GM21825 (cell line): ENCODE results near the gene NCOR1.
"Not testable (repeated sequence)": the region's sequence is repeated elsewhere in the genome, so short reads cannot be mapped to it uniquely, and the experiment has no call there.

Experiments used
- ATAC-seq: cut with Tn5 transposase; IDR thresholded peaks from one replicate; pipeline ENCODE4 v1.9.1; 2021; ENCODE audit warnings: mild to moderate bottlenecking, moderate library complexity; ENCODE audit not compliant: unreplicated experiment

Gene NCOR1

DNA sequence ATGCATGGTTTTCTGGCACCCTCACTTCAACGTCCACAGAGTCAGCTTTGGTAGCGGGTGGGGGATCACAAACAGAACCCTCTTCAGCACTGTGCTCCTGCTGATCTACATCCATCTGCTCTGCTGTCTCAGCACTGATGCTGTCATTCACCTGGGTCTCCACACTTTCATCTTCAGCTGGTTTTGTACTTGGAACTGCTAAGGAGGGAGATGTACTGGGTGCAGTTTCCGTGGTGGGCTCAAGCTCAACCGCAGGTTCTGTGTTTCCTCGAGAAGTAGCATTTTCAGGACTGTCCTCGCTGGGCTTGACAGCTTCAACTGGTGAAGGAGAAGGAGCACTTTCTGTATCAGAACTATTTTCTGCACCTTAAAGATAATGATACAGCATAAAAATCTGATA, 113.9 kb downstream of the NCOR1 start:
- ATAC-seq = no peak

DNA sequence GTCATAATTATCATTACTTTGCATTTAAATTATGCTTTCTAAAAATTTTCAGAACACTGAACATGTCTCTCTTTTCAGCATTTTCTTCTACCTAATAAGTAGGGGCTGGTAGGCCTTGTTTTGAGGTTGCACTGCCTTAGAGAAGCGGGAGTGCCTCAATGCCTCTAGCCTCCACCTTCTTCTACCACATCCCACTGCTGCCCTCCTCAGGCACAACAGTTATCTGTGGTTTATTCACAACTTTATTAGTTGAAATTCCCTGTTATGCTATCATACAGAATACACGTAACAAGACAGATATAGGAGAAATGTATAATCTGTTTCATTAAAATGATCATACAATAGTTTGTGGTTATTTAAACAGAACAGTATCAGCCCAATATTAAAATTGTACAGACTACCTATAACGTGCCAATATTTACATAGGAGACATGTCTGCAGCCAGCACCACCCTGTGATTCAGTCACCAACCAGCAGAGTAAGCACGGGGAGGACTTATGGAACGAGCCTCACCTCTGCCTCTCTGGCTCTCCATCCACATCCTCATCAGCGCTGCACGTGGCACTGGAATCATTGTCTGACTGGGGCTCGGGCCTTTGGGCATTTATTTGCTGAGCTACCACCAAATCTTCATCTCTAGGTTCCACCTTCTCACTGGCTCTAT, 114.5 kb downstream of the NCOR1 start:
- ATAC-seq = no peak

DNA sequence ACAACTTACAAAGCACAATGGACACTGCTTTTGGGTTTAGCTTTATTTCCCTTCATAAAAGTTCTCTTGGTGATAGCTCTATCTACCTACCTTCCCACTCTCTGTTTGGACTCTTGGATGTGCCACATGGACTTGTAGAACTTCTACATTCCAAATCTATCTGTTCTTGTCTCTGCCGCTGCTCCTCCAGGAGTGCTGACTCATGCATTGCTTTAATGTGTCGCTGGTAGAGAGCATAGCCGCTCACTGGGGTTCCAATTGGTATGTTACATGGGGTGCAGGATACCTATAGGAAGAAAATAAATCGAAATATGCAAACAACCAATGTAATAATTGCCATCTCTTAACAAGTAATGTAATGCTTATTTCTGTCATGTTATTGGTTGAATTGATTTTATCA, 123.6 kb downstream of the NCOR1 start:
- ATAC-seq = no peak

DNA sequence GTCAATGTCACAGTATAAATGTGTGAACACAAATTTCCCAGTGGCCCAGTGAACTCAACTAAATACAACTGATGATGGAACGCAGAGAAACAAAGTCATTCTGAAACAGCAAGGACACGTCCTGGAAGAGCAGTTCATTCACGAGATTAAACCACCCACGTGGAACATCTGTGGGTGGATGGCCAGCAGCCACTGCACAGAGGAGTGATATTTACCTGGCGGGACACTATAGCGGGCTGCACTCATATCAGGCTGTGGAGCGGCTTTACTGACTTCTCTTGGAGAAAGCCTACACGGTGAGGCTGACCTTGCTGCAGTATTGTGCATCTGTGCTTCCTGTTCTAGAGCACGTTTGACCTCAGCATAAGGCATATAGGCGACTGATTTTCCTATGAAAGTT, 128.4 kb downstream of the NCOR1 start:
- no peak for ATAC-seq

DNA sequence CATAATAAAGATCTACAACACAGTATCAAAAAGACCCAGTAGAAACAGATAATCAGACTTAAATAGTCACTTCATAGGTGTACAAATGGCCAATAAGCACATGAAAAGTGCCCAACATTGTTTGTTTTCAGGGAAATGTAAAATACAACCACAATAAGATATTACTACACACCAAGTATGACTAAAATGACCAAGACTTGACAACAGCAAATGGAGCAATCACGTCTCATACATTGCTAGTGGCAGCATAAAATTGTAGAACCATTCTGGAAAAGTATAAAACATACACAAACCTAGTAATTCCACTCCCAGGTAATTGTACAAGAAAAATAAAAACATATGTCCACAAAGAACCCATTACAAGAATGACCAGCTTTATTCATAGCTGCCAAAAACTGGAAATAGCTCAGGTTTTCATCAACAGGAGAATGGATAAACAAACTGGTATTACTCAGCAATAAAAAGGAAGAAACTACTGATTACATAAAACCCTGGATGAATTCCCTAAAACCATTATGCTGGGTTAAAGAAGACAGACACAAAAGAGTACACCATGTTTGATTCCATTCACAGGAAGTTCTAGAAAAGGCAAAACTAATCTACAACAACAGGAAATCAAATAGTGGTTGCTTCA, 130.2 kb downstream of the NCOR1 start:
- no peak for ATAC-seq

DNA sequence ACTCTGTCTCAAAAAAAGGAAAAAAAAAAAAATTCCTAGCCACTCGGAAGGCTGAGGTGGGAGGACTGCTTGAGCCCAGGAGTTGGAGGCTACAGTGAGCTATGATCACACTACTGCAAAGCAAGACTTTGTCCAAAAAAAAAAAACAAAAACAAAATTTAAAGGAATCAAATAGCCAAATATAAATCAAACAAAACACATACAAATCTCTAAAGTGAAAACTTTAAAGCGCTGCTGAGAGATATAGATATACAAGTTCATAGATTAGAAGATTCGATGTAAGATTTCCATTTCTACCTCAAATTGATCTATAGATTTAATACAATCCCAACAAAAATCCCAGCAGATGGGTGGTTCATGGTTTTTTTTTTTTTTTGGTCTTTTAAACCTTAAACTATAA, 132.1 kb downstream of the NCOR1 start:
- ATAC-seq = no peak

DNA sequence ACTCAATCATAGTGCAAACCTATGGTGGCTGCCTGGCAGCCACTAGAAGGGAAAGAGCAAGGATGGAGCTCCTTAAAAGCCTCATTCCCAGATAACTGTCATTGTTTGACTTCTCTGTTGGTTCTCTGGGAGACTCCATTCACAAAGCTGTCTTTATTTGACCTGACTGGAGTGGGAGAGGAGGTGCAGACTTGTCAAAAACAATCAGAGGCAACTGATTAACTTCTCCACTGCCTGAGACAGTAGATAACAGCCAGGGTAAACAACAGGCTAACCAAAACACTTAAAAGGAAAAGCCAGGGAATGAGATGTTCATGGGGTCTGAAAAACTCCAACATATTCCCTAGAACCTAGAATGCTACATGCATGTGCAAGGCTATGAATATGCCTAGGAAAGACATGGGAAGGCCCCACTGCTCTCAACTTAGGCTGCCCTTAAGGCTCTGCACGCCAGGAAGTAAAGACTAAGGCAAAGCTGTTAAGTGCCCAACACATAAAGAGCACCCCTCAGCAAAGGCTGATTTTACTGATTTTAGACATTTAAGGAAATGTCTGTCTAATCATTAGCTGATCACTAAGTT, 133.7 kb downstream of the NCOR1 start:
- ATAC-seq = no peak

DNA sequence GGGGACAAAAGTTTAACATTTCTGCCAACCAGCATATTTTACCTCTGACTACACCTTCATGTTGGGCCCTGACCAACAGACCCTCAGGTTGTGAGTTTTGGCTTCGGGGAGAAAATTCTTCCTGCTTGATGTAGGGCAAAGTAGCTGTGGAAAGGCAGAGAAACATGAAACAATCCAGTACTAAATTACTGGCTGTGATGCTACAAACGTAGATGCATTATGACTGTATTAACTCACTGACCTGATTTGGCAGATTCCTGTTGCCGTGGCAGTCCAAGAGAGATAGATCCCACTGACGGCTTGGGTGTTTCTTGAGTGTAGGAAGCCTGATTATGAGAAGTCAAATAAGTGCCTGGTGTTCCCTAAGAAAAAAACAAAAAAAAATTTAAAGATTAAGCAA, 135.0 kb downstream of the NCOR1 start:
- no peak for ATAC-seq

DNA sequence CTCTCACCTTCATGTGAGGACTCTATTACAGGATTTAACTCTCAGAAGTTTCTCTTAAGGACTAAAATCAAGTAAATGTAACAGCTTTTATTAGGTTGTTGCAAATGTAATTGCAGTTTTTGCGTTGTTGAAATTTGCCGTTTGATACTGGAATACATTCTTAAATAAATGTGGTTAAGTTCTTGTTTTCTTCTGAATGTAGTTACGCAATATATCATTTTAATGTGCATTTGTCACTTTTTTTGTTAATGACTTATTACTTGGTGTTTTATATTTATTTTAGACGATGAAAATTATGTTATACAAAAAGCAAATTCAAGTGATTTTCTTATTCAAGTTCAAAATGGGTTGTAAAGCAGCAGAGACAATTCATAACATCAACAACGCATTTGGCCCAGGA, 139.4 kb downstream of the NCOR1 start:
- ATAC-seq = no peak

DNA sequence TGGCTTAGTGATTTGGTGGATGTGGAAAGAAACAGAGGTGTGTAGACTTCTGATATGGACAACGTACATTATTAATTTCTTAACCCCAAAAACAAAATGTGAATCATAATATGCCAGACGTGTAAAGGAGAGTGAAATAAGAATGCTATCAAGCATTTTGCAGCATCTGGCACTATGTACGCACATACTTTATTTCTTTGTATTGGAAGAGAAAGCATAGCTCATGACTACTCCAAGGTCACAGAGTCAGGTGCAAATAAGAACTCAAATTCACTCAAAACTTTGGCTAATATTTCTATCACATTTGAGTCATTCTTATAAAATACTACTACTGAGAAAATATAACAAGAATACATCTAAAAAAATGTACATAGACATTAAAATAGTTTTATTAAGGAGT, 140.9 kb downstream of the NCOR1 start:
- no peak for ATAC-seq

DNA sequence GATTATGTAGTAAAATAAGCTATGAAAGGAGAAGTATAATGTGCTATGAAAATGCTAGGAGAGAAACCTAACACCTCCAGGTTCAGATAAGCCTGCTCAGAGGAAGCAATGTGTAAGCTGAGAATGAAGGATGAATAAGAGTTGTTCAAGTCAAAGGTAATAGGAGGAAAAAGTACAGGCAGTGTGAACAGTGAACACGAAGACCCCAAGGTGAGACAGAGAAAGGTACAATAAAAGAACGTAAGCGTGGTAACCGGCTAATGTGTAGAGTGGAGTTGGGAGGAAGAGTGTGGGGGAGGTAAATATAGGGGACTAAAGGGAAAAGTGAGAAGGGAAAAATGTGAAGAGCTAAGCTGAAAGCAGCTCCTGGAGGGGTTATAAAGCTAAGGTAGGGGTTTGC, 141.5 kb downstream of the NCOR1 start:
- no peak for ATAC-seq

DNA sequence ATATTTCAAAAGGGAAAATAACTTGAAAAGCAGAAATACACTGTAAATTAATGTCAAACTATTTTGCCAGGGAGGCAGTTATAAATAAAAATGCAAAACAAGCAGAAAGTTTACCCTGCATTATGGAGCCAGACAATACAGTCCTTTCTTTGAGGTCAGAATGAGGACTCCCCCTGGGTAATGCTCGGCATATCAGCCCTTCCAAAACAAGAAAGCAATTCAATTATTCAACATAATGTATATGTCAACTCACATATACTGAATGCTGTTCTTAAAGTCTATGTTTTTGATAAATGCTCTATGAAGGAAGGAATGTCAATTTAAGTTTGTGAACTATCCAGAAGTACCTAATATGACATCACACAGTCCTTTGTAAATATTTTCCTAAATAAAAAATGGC, 143.3 kb downstream of the NCOR1 start:
- ATAC-seq = no peak

DNA sequence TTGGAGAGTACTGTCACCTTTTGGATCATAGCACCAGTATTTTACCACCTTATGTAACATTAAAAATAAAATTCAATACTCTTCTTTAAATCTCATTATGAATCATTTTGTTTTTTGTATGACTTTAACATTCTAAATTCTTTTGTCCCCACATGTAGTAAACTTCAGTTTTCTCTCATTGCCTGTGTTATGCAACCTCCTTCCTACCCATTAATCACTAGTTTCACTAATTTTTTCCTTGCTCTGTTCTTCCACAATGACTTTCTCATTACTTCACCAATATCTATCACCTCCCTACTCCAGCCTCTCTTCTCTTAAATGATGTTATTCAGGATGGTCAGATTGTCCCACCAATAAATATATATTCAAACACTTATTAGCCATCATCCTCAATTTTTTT, 147.0 kb downstream of the NCOR1 start:
- no peak for ATAC-seq

DNA sequence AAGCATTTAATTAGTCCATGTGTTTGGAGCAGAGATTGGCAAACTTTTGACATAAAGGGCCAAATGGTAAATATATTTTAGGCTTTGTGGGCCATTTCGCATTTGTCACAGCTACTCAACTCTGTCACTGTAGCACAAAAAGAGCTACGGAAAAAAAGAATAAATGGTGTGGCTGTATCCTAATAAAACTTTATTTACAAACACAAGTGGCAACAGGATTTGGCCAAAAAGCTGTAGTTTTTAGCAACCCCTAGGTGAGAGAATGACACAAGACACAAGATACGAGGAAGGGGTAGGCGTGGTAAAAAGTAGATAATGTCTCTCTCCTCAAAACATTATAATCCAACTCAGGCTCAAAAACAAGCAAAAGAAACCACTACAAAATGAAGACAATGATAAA, 149.2 kb downstream of the NCOR1 start:
- ATAC-seq = no peak

DNA sequence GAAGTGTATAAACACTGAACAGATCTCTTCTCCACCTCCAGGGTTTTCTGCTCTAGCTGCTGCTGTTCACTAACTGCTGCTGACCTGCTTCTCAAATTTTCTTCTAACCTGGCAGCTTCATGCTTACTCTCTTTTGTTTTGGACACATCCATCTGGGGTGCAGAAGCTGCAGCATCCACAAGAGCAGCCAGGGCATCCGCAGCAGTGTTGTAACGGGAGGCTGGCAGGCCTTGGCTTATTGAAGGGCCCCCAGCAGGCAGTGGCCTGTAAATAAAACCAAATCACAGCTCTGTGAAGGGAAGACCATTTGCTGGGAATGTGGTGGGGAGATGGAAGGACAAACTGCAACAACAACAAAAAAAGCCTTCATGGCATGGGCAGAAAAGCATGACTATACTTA, 153.7 kb downstream of the NCOR1 start:
- ATAC-seq = no peak

DNA sequence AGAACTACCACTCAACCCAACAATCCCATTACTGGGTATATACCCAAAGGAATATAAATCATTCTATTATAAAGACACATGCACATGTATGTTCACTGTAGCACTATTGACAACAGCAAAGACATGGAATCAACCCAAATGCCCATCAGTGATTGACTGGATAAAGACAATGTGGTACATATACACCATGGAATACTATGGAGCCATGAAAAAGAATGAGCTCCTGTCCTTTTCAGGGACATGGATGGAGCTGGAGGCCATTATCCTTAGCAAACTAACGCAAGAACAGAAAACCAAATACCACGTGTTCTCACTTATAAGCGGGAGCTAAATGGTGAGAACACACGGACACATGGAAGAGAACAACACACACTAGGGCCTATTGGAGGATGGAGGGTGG, 160.2 kb downstream of the NCOR1 start:
- ATAC-seq = not testable (repeated sequence)

DNA sequence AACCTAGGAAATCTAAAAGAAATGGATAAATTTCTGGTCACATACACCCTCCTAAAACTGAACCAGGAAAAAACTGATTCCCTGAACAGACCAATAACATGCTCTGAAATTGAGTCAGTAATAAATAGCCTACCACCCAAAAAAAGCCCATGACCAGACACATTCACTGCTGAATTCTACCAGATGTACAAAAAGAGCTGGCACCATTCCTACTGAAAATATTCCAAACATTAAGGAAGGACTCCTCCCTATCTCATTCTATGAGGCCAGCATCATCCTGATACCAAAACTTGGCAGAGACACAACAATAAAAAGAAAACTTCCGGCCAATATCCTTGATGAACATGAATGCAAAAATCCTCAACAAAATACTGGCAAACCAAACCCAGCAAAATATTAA, 162.8 kb downstream of the NCOR1 start:
- no peak for ATAC-seq

DNA sequence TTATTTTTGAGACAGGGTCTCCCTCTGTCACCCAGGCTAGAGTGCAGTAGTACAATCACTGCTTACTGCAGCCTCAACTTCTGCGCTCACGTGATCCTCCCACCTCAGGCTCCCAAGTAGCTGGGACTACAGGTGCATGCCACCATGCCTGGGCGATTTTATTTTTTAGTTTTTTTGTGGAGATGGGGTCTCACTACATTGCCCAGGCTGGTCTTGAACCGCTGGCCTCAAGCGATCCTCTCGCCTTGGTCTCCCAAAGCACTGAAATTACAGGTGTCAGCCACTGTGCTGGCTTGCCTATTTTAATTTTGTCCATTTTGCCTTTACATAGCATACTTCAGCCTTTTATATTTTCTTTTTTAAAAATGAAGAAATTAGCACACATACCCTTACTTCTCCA, 164.5 kb downstream of the NCOR1 start:
- ATAC-seq = no peak

DNA sequence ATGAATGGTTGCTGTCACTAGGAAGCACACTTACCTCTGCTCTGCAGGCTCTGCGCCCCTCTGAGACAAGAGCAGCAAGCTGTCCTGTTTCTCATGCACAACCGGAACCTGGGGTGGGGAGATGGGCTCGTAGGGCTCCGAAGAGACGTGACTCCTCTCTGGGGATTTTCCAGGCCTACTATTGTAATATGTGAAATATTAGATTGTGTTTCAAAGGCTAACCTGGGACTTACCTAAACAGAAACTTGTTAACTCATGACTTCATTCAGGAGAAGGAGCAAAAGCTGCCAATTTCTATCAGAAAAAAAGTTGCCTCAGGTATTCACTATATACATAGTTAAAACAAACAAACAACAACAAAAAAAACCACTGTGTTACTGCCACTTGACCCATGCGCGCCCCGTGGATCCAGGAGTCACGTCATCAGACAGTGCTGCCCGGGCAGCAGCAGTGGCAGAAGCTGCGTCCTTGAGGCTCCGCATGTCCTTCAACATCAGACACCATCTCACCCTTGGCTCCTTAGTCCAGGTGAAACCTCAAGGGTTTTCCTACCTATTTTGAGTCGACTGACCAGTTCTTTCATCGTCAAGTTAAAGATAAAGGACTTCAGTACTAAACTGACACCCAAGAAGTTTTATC, 166.4 kb downstream of the NCOR1 start:
- no peak for ATAC-seq

DNA sequence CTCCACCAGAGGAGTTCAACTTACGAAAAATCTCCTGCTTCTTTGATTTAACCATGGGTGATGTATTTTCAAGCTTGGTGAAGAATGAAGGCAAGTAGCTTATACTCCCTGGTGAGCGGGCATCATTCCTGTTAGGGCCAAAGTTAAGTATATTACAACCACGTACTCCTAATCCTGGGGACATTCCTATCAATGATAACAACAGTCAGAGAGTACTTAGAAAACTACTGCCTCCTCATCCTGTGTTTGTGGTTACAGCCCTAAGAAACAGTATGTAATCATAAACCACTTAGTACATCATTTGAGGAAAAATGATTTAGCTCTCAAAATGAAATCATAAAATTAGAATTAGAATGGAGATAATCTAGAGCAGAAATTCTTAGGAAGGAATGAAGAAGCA, 168.4 kb downstream of the NCOR1 start:
- no peak for ATAC-seq

DNA sequence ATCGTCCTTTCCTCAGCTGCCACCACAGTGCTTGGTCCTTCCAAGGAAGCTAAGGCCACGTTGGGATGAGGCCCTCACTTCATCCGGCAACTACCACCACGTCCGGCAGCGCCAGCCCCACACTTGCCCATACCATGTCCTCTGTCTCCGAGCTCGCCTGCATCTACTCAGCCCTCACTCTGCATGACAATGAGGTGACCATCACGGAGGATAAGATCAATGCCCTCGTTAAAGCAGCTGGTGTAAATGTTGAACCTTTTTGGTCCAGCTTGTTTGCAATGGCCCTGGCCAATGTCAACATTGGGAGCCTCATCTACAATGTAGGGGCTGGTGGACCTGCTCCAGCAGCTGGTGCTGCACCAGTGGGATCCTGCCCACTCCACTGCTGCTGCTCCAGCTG, 170.8 kb downstream of the NCOR1 start:
- ATAC-seq = no peak

DNA sequence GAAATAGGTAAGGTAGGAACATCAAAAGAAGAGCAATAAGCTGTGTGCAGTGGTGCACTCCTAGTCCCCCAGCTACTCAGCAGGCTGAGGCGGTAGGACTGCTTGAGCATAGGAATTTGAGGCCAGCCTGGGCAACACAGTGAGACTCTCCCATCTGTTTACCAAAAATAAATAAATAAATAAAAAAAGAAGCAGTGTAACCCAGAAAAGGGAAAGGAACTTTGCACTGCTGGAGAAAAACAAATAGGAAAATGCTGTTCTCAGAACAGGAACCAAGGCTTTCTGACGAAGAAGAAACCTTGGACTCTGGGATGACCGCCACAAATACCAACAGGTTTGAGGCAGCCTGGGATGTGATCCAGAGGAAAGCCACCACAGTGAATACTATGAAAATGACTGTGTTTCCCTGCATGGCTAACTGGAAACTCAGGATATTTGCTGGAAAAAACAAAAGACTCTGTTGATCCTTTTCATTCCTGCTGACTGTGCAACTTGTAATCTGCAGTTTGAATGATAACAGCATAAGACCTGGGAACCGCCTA, 174.6 kb downstream of the NCOR1 start:
- no peak for ATAC-seq
